ENCODE results near the gene HSF5.

The HSF5 gene

DNA sequence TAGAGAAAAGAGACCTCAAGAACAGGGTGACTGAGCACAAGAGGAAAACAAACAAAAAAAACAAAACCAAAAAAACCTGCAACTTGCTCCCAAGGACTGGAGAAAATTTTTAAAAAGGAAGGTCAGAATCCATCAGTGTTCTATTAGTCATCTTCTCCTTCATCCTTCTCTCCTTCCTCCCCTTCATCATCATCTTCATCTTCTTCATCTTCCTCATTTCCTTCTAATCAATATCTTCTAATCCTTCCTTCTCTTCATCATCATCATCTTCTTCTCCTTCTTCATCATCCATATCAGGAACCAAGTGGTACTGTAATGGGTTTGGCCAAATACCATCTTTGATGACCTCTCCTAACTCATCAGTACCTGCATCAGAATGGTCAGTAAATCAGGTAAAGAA lies 12.2 kb downstream of the HSF5 start:
- no peak for DNase-seq

DNA sequence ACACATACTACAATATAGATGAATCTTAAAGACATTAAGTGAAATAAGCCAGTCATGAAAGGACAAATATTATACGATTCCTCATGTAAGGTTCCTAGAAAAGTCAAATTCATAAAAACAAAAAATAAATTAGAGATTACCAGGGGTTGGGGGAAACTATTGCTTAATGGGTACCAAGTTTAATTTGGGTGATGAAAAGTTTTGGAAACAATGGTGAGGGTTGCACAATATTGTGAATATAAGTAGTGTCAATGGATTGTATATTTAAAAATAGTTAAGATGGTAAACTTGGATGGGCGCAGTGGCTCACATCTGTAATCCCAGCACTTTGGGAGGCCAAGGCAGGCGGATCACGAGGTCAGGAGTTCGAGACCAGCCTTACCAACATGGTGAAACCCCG lies 17.9 kb downstream of the HSF5 start:
- no peak for DNase-seq

- DNase-seq: no peak
Observed at GRCh38 chr17:58468944-58469343, 19.3 kb downstream of the HSF5 start.

- DNase-seq: no peak
Observed at GRCh38 chr17:58455491-58455890, 32.7 kb downstream of the HSF5 start.

- DNase-seq: no peak
Observed at GRCh38 chr17:58452738-58453137, 35.5 kb downstream of the HSF5 start.

DNA sequence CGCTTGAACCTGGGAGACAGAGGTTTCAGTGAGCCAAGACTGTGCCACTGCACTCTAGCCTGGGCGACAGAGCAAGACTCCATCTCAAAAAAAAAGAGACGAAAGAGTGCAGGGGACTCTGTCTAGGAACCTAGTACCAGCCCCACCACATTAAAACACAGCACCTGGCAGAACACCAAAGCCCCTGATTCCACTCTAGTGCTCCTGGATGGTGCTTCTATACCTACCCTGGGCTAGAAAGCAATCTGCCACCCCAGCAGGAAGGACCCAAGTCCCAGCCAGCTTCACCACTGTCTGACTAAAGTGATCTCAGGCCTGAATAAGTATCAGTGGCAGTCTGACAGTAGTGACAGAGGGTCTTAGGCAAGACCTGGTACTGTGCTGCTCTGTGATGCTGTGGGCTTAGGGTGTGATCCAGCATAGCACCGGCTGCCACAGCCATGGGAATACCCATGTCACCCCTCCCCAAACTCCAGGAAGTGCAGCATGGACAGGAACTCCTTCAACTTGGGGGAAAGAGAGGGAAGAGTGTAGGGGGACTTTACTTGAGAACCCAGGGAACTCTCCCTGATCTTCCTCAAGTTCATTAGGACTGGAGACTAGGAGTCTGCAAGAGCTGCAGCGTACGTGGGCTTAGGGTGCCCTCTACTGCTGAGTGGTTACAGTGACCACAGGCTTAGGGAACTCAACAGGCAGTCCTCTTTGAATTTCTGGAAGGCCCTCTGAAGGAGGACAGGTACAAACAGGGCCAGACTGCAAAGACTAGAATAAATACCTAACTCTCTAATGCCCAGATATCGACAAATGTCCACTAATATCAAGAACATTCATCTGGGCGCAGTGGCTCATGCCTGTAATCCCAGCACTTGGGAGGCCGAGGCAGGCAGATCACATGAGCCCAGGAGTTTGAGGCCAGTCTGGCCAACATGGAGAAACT lies 40.9 kb downstream of the HSF5 start:
- peak; percentile 81 for DNase-seq

- no peak for DNase-seq
Observed at GRCh38 chr17:58446086-58446485, 42.1 kb downstream of the HSF5 start.

DNA sequence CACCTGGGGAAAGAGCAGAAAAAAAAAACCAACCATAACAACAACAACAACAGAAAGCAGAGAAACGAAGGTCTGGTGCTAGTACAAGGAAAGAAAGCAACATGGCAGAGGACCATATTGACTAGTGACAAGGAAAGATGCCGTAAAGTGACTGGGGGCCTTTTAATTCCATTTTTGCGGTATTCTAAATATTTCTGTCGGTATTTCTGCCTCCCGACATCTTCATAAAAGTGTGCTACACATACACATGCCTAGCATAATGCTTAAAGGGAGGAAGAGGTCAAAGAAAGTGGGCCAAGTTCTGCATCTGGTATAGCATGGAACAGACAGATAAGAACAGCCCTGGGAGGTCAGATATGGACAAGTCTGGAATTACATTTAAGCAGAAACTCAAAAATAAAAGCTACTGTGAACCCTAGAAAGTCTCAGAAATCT lies 51.4 kb downstream of the HSF5 start:
- no peak for DNase-seq

DNA sequence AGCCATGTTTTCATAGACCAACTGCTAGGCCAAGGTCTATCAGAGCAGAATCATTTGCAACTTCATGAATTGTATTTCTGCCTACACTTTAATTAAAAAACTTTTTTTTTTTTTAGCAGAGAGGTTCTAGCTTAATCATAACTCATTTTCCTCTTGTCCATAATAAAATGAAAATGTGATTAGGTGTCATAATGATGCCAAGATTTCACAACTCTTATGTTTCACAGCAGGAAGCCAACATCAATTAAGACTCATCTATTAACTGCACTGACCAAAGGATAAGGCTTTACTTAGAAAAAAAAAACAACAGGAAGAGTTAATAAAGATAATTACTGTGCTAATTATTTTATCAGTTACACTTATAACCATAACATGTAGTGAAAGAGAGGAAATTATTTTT lies 52.0 kb downstream of the HSF5 start:
- DNase-seq: no peak

DNA sequence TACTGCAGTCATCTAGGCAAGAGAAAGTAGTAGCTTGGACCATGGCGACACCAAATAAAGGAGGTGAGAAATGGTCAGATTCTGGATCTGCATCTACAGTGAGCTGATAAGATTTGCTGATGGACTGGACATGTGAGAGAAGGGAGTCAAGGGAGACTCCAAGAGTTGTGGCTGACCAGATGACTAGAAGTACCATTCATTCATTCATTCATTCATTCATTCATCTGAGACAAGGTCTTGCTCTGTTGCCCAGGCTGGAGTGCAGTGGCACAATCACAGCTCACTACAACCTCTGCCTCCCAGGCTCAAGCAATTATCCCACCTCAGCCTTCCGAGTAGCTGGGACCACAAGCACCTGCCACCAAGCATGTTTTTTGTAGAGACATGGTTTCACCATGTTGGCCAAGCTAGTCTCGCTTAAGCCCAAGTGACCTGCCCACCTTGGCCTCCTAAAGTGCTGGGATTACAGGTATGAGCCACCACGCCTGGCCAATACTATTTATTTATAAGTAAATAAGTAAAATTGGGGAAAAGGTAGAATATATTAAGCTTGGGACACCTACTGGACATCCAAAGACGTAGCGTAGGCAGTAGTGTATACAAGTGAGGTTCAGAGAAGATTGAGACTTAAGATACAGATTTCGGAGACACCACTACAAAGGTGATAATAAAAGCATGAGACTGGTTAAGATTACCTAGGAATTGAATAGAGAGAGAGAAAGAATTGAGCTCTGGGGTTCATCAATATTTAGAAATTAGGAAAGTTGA lies 55.2 kb downstream of the HSF5 start:
- DNase-seq: no peak

DNA sequence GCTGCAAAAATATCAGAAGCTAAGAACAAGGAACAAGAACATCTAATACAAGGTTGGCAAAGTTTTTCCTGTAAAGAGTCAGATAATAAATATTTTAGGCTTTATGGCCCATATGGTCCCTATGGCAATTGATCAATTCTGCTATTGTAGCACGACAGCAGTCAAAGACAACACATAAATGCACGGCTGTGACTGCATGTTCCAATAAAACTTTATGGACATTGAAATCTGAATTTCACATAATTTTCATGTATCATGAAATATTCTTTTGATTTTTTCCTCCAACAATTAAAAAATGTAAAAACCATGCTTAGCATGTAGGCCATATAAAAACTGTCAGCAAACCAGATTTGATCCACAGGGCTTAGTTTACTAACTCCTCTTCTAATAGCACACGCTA lies 60.4 kb downstream of the HSF5 start:
- DNase-seq: no peak

GRCh38 chr17:58421711-58422110 lies 66.5 kb downstream of the HSF5 start:
- DNase-seq: no peak

GRCh38 chr17:58420827-58421226 lies 67.4 kb downstream of the HSF5 start:
- DNase-seq: no peak

- peak; percentile 91 for DNase-seq
Observed at GRCh38 chr17:58417300-58418092, 70.7 kb downstream of the HSF5 start, which contains the start of gene RNF43. RNF43 (minus strand) TSS chr17:58417534; CDS start chr17:58415577, 1,957 bp downstream.

DNA sequence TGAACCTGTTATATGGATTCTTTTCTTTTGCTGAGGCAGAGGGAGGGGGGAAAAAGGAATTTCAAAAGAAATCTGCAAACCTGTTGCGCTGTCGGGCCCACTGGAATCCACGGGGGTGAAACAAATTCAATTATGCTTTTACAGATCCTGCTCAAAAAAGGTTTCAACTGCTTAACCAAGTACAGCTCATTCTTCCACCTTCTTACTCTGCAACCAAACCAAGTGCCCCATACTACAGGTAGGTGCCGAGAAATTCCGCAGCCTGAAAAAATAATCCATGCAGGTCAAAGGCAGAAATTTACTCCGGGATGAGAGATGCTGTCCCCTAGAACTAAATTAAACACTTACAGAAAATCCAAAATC lies 71.3 kb downstream of the HSF5 start:
- DNase-seq: no peak

GRCh38 chr17:58416396-58416795 lies 71.8 kb downstream of the HSF5 start:
- no peak for DNase-seq

DNA sequence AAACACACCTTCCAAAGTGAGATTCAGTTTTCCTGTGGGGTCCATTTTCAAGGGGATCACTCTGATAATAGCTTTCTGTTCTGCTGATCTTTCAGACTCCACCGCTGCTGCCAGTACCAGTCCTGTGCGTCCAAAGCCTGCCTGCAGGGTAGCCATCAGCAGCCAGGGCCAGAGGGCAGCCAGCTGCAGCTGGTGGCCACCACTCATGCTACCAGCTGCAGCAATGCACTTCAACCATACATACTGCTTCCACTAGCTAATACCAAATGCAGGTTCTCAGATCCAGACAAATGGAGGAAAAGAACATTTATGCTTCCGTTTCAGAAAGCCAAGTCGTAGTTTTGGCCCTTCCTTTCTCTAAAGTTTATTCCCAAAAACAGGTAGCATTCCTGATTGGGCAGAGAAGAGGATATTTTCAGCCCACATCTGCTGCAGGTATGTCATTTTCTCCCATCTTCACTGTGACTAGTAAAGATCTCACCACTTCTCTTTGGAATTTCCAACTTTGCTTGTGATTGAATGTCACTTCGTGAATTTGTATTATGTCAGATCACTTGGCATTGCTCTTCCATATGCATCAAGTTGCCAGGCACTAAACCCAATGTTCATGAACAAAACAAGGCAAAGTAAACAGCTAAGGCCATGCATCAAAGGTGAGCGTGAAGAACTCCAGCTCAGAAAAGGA lies 72.7 kb downstream of the HSF5 start:
- no peak for DNase-seq

- no peak for DNase-seq
Observed at GRCh38 chr17:58414596-58414997, 73.6 kb downstream of the HSF5 start.

GRCh38 chr17:58413684-58414083 lies 74.5 kb downstream of the HSF5 start:
- DNase-seq: no peak

- DNase-seq: peak; percentile 55
Observed at GRCh38 chr17:58412961-58413586, 75.1 kb downstream of the HSF5 start.

GRCh38 chr17:58412064-58412703 lies 76.0 kb downstream of the HSF5 start:
- DNase-seq: no peak
